ENCODE results near the gene CCSAP.

CCSAP gene

GRCh38 chr1:229370601-229371021, 27.8 kb upstream of the CCSAP start:
- H3K4me3 ChIP-seq (ENCODE audit: low read depth, low read length), result peak overlapping the region; percentile 21
- DNase-seq, result peak; percentile 57
- H3K9me3 ChIP-seq, result no peaks in the 10 kb centered on the region
- no peaks in the 10 kb centered on the region for H3K27me3 ChIP-seq
- TF ChIP-seq CTCF (IDR thresholded peaks at IDR 0.05; ENCODE audit: low read depth, low read length), result peak; percentile 28
- no peaks in the 10 kb centered on the region for H3K4me1 ChIP-seq
- no peaks in the 10 kb centered on the region for H3K36me3 ChIP-seq

- Histone ChIP-seq H3K27me3 (no peaks in the 10 kb centered on the region), H3K36me3 (no peaks in the 10 kb centered on the region), H3K9me3 (no peaks in the 10 kb centered on the region), H3K4me1 (peaks cover 4% of the 10 kb centered on the region; the same call in 1 of the 2 replicates), H3K4me3 (ENCODE audit: low read depth, low read length) (no peak overlapping the region)
- TF ChIP-seq CTCF (IDR thresholded peaks at IDR 0.05; ENCODE audit: low read depth, low read length), result no peak
- no peak for DNase-seq
These were observed 25.5 kb upstream of the CCSAP start for GRCh38 chr1:229368347-229368746.

- DNase-seq, result no peak
- Histone ChIP-seq H3K9me3 (no peaks in the 10 kb centered on the region), H3K4me1 (peaks cover 4% of the 10 kb centered on the region; the same call in 1 of the 2 replicates), H3K27me3 (no peaks in the 10 kb centered on the region), H3K36me3 (no peaks in the 10 kb centered on the region), H3K4me3 (ENCODE audit: low read depth, low read length) (no peak overlapping the region)
- no peak for TF ChIP-seq CTCF (IDR thresholded peaks at IDR 0.05; ENCODE audit: low read depth, low read length)
These were observed 22.7 kb upstream of the CCSAP start for GRCh38 chr1:229365569-229365968.

- Histone ChIP-seq H3K9me3 (no peaks in the 10 kb centered on the region), H3K4me1 (peaks cover 4% of the 10 kb centered on the region; the same call in 1 of the 2 replicates), H3K27me3 (no peaks in the 10 kb centered on the region), H3K4me3 (ENCODE audit: low read depth, low read length) (no peak overlapping the region), H3K36me3 (no peaks in the 10 kb centered on the region)
- no peak for TF ChIP-seq CTCF (IDR thresholded peaks at IDR 0.05; ENCODE audit: low read depth, low read length)
- no peak for DNase-seq
These were observed 21.6 kb upstream of the CCSAP start for GRCh38 chr1:229364207-229365065.

GRCh38 chr1:229363723-229364122, 20.9 kb upstream of the CCSAP start:
- H3K27me3 ChIP-seq, result no peaks in the 10 kb centered on the region
- TF ChIP-seq CTCF (IDR thresholded peaks at IDR 0.05; ENCODE audit: low read depth, low read length), result no peak
- no peak for DNase-seq

GRCh38 chr1:229360420-229360819, 17.6 kb upstream of the CCSAP start:
- TF ChIP-seq CTCF (IDR thresholded peaks at IDR 0.05; ENCODE audit: low read depth, low read length), result no peak
- no peak for DNase-seq

More at GRCh38 chr1:229363723-229364122, 20.9 kb upstream of the CCSAP start:
- Histone ChIP-seq H3K36me3 (no peaks in the 10 kb centered on the region), H3K4me1 (peaks cover 4% of the 10 kb centered on the region; the same call in 1 of the 2 replicates), H3K4me3 (ENCODE audit: low read depth, low read length) (no peak overlapping the region), H3K9me3 (no peaks in the 10 kb centered on the region)

More at GRCh38 chr1:229360420-229360819, 17.6 kb upstream of the CCSAP start:
- H3K27me3 ChIP-seq, result no peaks in the 10 kb centered on the region
- H3K36me3 ChIP-seq, result no peaks in the 10 kb centered on the region
- no peaks in the 10 kb centered on the region for H3K9me3 ChIP-seq
- H3K4me1 ChIP-seq, result peaks cover 4% of the 10 kb centered on the region; the same call in 1 of the 2 replicates
- no peak overlapping the region for H3K4me3 ChIP-seq (ENCODE audit: low read depth, low read length)
